MM.1S (cell line): ENCODE results near the gene RAB3A.

Source experiments
- DNase-seq: peaks from one replicate; pipeline ENCODE4 v3.0.0-alpha.2; 2015
- H2AFZ ChIP-seq: fragments of 300-600 bp; sonication (generic); 2 replicates; pipeline ENCODE4 v1.6.0; 2016; ENCODE audit warnings: antibody characterized with exemption, low read length
- H3F3A ChIP-seq: fragments of 300-600 bp; sonication (generic); 2 replicates; pipeline ENCODE4 v1.6.1; 2016; ENCODE audit warnings: mild to moderate bottlenecking, antibody characterized with exemption, low read length, moderate library complexity, mixed read lengths; ENCODE audit not compliant: insufficient read depth
- H3K27ac ChIP-seq: fragments of 300-600 bp; sonication (generic); 2 replicates; pipeline ENCODE4 v1.5.1; 2016; ENCODE audit warnings: mild to moderate bottlenecking, low read length
- H3K27me3 ChIP-seq: fragments of 300-600 bp; sonication (generic); replicated peaks from 2 replicates; pipeline ENCODE4 v1.6.0; 2016; ENCODE audit warnings: low read length; ENCODE audit not compliant: insufficient read depth
- H3K36me3 ChIP-seq: fragments of 300-600 bp; sonication (generic); replicated peaks from 2 replicates; pipeline ENCODE4 v1.6.1; 2016; ENCODE audit warnings: mild to moderate bottlenecking, low read length, mixed read lengths; ENCODE audit not compliant: insufficient read depth
- H3K4me1 ChIP-seq: fragments of 300-600 bp; sonication (generic); 2 replicates; pipeline ENCODE4 v1.6.1; 2016; ENCODE audit warnings: low read length, mixed read lengths
- H3K4me2 ChIP-seq: fragments of 300-600 bp; sonication (generic); 2 replicates; pipeline ENCODE4 v1.6.0; 2016; ENCODE audit warnings: low read depth, low read length
- H3K4me3 ChIP-seq: fragments of 300-600 bp; sonication (generic); 2 replicates; pipeline ENCODE4 v1.5.1; 2016; ENCODE audit warnings: low read length, mixed read lengths
- H3K79me2 ChIP-seq: fragments of 300-600 bp; sonication (generic); 2 replicates; pipeline ENCODE4 v1.6.1; 2016; ENCODE audit warnings: mixed run types, low read length, mixed read lengths
- H3K9ac ChIP-seq: fragments of 300-600 bp; sonication (generic); 2 replicates; pipeline ENCODE4 v1.6.1; 2016; ENCODE audit warnings: low read length, mixed read lengths
- H3K9me2 ChIP-seq: fragments of 300-600 bp; sonication (generic); replicated peaks from 2 replicates; pipeline ENCODE4 v1.6.1; 2016; ENCODE audit warnings: mild to moderate bottlenecking, low read length, mixed read lengths; ENCODE audit not compliant: insufficient read depth
- H3K9me3 ChIP-seq: fragments of 300-600 bp; sonication (generic); replicated peaks from 2 replicates; pipeline ENCODE4 v1.6.1; 2016; ENCODE audit warnings: mild to moderate bottlenecking, low read length, mixed read lengths; ENCODE audit not compliant: insufficient read depth
- H4K20me1 ChIP-seq: fragments of 300-600 bp; sonication (generic); 2 replicates; pipeline ENCODE4 v1.6.1; 2016; ENCODE audit warnings: mild to moderate bottlenecking, low read length, moderate library complexity, mixed read lengths; ENCODE audit not compliant: insufficient read depth
- EZH2 ChIP-seq: fragments of 300-600 bp; sonication (generic); optimal IDR thresholded peaks from 2 replicates; pipeline ENCODE3; 2017; ENCODE audit warnings: low read depth, mild to moderate bottlenecking, antibody characterized with exemption, low read length, mixed read lengths
- EZH2phosphoT487 ChIP-seq: fragments of 300-600 bp; sonication (generic); IDR thresholded peaks from 2 replicates; pipeline ENCODE4 v1.6.1; 2018; ENCODE audit warnings: antibody characterized with exemption, low read length
- TF ChIP-seq, protein P1 (sequence below): fragments of 300-600 bp; sonication (generic); IDR thresholded peaks from 2 replicates; pipeline ENCODE4 v1.5.1; 2016; ENCODE audit warnings: antibody characterized with exemption, low read length, mixed read lengths

RAB3A gene

GRCh38 chr19:18205200-18205892 lies 1.5 kb upstream of the RAB3A start:
- Histone ChIP-seq H3K4me1 (peaks cover 11% of the 10 kb centered on the region), H3K79me2 (peaks cover 16% of the 10 kb centered on the region), H3K4me3 (peak overlapping the region; percentile 81), H4K20me1 (no peaks in the 10 kb centered on the region), H3K4me2 (peak overlapping the region; percentile 85), H3K9ac (peak overlapping the region; percentile 91), H3K27me3 (peaks cover 22% of the 10 kb centered on the region), H2AFZ (peak overlapping the region; percentile 80), H3K9me2 (no peaks in the 10 kb centered on the region), H3F3A (peaks cover 6% of the 10 kb centered on the region), H3K27ac (peak overlapping the region; percentile 81; the same call in 1 of the 2 replicates), H3K36me3 (no peaks in the 10 kb centered on the region), H3K9me3 (no peaks in the 10 kb centered on the region)
- DNase-seq = peak; percentile 80
- TF ChIP-seq, protein P1, sequence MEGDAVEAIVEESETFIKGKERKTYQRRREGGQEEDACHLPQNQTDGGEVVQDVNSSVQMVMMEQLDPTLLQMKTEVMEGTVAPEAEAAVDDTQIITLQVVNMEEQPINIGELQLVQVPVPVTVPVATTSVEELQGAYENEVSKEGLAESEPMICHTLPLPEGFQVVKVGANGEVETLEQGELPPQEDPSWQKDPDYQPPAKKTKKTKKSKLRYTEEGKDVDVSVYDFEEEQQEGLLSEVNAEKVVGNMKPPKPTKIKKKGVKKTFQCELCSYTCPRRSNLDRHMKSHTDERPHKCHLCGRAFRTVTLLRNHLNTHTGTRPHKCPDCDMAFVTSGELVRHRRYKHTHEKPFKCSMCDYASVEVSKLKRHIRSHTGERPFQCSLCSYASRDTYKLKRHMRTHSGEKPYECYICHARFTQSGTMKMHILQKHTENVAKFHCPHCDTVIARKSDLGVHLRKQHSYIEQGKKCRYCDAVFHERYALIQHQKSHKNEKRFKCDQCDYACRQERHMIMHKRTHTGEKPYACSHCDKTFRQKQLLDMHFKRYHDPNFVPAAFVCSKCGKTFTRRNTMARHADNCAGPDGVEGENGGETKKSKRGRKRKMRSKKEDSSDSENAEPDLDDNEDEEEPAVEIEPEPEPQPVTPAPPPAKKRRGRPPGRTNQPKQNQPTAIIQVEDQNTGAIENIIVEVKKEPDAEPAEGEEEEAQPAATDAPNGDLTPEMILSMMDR = no peak
- TF ChIP-seq EZH2 (no peak), EZH2phosphoT487 (no peak)

GRCh38 chr19:18204394-18205199 lies 755 bp upstream of the RAB3A start:
- H3K9ac ChIP-seq = peak overlapping the region; percentile 91
- peaks cover 6% of the 10 kb centered on the region for H3F3A ChIP-seq
- peaks cover 11% of the 10 kb centered on the region for H3K4me1 ChIP-seq
- H3K27ac ChIP-seq = peak overlapping the region; percentile 81
- H3K4me2 ChIP-seq = peak overlapping the region; percentile 85
- no peaks in the 10 kb centered on the region for H3K9me3 ChIP-seq
- H3K4me3 ChIP-seq = peak overlapping the region; percentile 81
- DNase-seq = no peak
- no peaks in the 10 kb centered on the region for H4K20me1 ChIP-seq
- H3K9me2 ChIP-seq = no peaks in the 10 kb centered on the region
- TF ChIP-seq EZH2 = no peak
- TF ChIP-seq EZH2phosphoT487 = no peak
- TF ChIP-seq, protein P1 = no peak
- no peaks in the 10 kb centered on the region for H3K36me3 ChIP-seq
- peak overlapping the region; percentile 80 for H2AFZ ChIP-seq
- peaks cover 16% of the 10 kb centered on the region for H3K79me2 ChIP-seq
- H3K27me3 ChIP-seq = peaks cover 17% of the 10 kb centered on the region

DNA sequence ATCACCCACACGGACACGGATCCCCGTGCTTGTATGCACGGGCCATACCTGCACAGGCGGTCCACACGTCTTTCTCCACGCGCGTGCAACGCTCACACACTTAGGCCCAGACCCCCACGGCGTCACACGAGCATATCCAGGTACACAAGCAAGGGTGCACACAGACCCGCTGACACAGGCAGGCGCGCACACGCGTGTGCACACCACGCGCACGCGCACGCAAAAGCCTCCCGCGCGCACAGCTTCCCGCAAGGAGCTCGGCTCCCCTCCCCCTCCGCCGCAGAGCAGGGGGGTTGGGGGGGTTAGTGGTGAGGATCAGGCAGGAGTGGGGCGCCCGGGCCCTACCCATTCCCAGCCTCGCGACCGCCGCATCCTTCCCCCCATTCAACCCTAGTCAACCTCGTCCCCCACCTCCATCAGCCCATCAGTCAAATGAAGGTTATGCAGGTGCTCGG lies 407 bp downstream of the RAB3A start:
- Histone ChIP-seq H3K27me3 (peaks cover 8% of the 10 kb centered on the region), H3K36me3 (no peaks in the 10 kb centered on the region), H3F3A (peaks cover 6% of the 10 kb centered on the region), H3K4me2 (peak overlapping the region; percentile 100), H3K4me3 (peak overlapping the region; percentile 87), H3K79me2 (peaks cover 16% of the 10 kb centered on the region), H3K9me2 (no peaks in the 10 kb centered on the region), H3K4me1 (peaks cover 11% of the 10 kb centered on the region), H4K20me1 (no peaks in the 10 kb centered on the region), H3K9ac (peak overlapping the region; percentile 61), H3K27ac (peak overlapping the region; percentile 42; the same call in 1 of the 2 replicates), H2AFZ (peak overlapping the region; percentile 72), H3K9me3 (no peaks in the 10 kb centered on the region)
- peak; percentile 44 for DNase-seq
- no peak for TF ChIP-seq EZH2phosphoT487
- no peak for TF ChIP-seq EZH2
- TF ChIP-seq, protein P1 = no peak
